HEK293T (cell line): Measurements from ENCODE around the gene FOXP3.

ENCODE experiments used
- CTCF ChIA-PET: fragments of 350-600 bp; formaldehyde crosslinking; extraction: SDS; loops from one replicate; lab custom pipeline; 2021; ENCODE audit warnings: antibody characterized with exemption, inconsistent platforms; lab: Yijun Ruan, JAX
- POLR2A ChIA-PET: fragments of 350-600 bp; formaldehyde crosslinking; extraction: SDS; loops from one replicate; lab custom pipeline; 2020; ENCODE audit warnings: antibody characterized with exemption, inconsistent platforms; lab: Yijun Ruan, JAX
- DNase-seq: peaks from one replicate; pipeline ENCODE4 v3.0.0; 2012; ENCODE audit warnings: mixed read lengths; ENCODE audit errors: extremely low spot score
- ARNT ChIP-seq: fragments of 450-650 bp; IDR thresholded peaks from 2 replicates; pipeline ENCODE4 v1.6.1; 2017; ENCODE audit warnings: mild to moderate bottlenecking
- BHLHE40 ChIP-seq: fragments of 450-650 bp; IDR thresholded peaks from 2 replicates; pipeline ENCODE4 v1.6.1; 2016; ENCODE audit warnings: mild to moderate bottlenecking, moderate library complexity, borderline replicate concordance
- CTBP1 ChIP-seq: fragments of 450-650 bp; IDR thresholded peaks from 2 replicates; pipeline ENCODE4 v1.6.1; 2016; ENCODE audit warnings: borderline replicate concordance
- ELF4 ChIP-seq: fragments of 450-650 bp; IDR thresholded peaks from 2 replicates; pipeline ENCODE4 v1.6.1; 2017; ENCODE audit warnings: antibody characterized with exemption
- FOXA1 ChIP-seq: fragments of 450-650 bp; IDR thresholded peaks from 2 replicates; pipeline ENCODE4 v1.6.1; 2016; ENCODE audit warnings: mild to moderate bottlenecking
- FOXK2 ChIP-seq: fragments of 450-650 bp; IDR thresholded peaks from 2 replicates; pipeline ENCODE4 v1.6.1; 2016; ENCODE audit warnings: mild to moderate bottlenecking
- FOXM1 ChIP-seq: fragments of 450-650 bp; IDR thresholded peaks from 2 replicates; pipeline ENCODE4 v1.6.1; 2017; ENCODE audit warnings: mild to moderate bottlenecking, borderline replicate concordance
- HDGF ChIP-seq: fragments of 450-650 bp; IDR thresholded peaks from 2 replicates; pipeline ENCODE4 v1.6.1; 2017; ENCODE audit warnings: antibody characterized with exemption, borderline replicate concordance
- L3MBTL2 ChIP-seq: fragments of 450-650 bp; conservative IDR thresholded peaks from 2 replicates; pipeline ENCODE4 v1.6.1; 2016; ENCODE audit warnings: mild to moderate bottlenecking
- LEF1 ChIP-seq: fragments of 450-650 bp; IDR thresholded peaks from 2 replicates; pipeline ENCODE4 v1.6.1; 2017; ENCODE audit warnings: mild to moderate bottlenecking, borderline replicate concordance
- NFRKB ChIP-seq: fragments of 450-650 bp; IDR thresholded peaks from 2 replicates; pipeline ENCODE4 v1.6.1; 2016; ENCODE audit warnings: mild to moderate bottlenecking, moderate library complexity
- SP1 ChIP-seq: fragments of 450-650 bp; IDR thresholded peaks from 2 replicates; pipeline ENCODE4 v1.6.1; 2017
- SUZ12 ChIP-seq: fragments of 450-650 bp; IDR thresholded peaks from 2 replicates; pipeline ENCODE4 v1.6.1; 2016; ENCODE audit warnings: mild to moderate bottlenecking
- TARDBP ChIP-seq: fragments of 450-650 bp; IDR thresholded peaks from 2 replicates; pipeline ENCODE4 v1.6.1; 2016
- ZNF384 ChIP-seq: fragments of 450-650 bp; IDR thresholded peaks from 2 replicates; pipeline ENCODE4 v1.6.1; 2016
- TF ChIP-seq, protein P1 (sequence below): fragments of 450-650 bp; IDR thresholded peaks from 2 replicates; pipeline ENCODE4 v1.6.1; 2016

The FOXP3 gene

DNA sequence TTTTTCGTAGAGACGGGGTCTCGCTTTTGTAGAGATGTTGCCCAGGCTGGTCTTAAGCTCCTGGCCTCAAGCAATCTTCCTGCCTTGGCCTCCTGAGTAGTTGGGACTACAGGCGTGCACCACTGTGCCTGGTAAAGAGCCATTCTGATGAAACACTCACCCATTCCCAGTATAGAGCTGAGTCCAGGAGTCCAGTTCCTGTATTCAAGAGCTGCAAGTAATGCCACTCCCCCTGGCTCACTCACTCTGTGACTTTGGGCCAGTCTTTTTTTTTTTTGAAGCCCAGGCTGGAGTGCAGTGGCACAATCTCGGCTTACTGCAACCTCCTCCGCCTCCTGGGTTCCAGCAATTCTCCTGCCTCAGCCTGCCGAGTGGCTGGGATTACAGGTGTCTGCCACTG lies 25.8 kb downstream of the FOXP3 start:
- POLR2A ChIA-PET, result no interaction called here
- DNase-seq, result no peak

DNA sequence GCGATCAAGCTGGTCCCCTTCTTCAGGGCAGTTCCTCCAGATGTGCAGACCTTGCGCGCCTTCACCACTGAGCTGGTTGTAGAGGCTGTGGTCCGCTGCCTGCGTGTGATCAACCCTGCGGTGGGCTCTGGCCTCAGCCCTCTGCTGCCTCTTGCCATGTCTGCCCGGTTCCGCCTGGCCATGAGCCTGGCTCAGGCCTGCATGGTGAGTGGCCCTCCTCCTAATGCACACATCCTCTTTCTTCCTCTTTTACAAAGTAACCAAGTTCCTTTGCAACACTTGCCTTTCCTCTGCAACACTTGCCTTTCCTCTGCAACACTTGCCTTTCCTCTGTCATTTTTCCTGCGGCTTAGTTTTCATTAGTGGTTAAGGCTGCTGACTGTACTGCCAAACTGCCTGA lies 27.4 kb downstream of the FOXP3 start:
- no peak for DNase-seq
- POLR2A ChIA-PET, result no interaction called here

More for the DNA sequence above, 25.8 kb downstream of the FOXP3 start:
- CTCF ChIA-PET, result no interaction called here
- TF ChIP-seq SP1 (no peak), ARNT (no peak), CTBP1 (no peak), TARDBP (no peak), HDGF (no peak), LEF1 (no peak), SUZ12 (no peak)
- TF ChIP-seq, protein P1, sequence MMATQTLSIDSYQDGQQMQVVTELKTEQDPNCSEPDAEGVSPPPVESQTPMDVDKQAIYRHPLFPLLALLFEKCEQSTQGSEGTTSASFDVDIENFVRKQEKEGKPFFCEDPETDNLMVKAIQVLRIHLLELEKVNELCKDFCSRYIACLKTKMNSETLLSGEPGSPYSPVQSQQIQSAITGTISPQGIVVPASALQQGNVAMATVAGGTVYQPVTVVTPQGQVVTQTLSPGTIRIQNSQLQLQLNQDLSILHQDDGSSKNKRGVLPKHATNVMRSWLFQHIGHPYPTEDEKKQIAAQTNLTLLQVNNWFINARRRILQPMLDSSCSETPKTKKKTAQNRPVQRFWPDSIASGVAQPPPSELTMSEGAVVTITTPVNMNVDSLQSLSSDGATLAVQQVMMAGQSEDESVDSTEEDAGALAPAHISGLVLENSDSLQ, result no peak

DNA sequence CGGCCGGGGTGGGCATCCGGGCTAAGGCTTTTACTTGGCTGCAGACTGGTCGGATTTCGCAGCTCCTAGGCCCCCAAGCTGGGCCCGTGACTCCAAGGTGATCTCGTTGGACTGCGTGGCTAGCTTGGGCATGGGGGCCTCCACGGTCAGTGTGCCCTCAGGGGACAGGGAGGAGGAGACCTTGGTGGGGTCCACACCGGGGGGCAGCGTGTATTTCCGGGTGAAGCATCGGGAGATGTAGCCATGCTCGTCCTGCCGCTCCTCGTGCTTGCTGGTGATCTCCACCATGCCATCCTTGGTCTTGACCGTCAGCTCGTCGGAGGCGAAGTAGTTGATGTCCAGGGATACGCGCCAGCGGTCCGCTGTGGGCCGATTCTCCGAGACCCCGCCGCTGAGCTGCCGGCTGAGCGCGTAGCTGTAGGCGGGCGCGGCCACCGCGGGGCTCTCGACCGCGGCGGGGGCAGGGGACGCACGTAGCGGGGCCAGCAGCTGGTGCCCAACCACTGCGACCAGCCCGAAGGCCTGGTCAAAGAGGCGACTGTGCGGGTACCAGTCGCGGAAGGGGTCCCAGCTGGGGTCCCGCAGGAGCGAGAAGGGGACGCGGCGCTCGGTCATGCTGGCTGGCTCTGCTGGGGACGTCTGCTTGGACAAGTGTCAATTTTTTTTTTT lies 30.5 kb downstream of the FOXP3 start:
- POLR2A ChIA-PET, result no interaction called here
- no peak for DNase-seq
- CTCF ChIA-PET, result no interaction called here
- TF ChIP-seq NFRKB (no peak), TARDBP (no peak), FOXM1 (no peak)

More for the DNA sequence above, 27.4 kb downstream of the FOXP3 start:
- CTCF ChIA-PET, result no interaction called here
- TF ChIP-seq, protein P1, result no peak
- no peak for TF ChIP-seq SP1
- TF ChIP-seq FOXA1, result no peak
- TF ChIP-seq HDGF, result no peak
- no peak for TF ChIP-seq FOXM1
- TF ChIP-seq FOXK2, result no peak

DNA sequence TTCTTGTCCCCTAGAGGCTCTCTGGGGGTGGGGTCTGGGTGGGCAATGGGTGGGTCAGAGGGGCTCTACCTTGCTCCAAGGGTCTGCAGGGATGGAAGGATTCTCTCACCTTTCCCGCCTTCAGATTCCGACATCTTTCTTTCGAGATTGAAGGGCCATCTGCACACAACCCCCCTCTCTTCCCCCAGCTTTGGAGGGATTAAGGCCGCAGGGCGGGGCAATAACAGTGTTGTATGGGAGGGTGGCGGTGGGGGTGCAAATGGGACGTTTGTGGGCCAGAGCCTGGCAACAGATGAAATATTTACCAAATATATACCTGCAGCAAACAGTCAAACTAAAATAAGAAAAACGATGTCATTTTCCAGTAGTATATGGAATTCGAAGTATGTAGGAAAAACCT lies 31.3 kb downstream of the FOXP3 start, which contains the start of gene CACNA1F:
CACNA1F (minus strand) TSS at position 165 of the 400 bp plus-strand sequence; CDS start at position 134, 31 bp downstream.
- ChIA-PET POLR2A (interaction anchor here (1.3 kb wide), 1 partner anchor 40 kb away, joined by 3 read pairs; no protein-coding TSS in a partner anchor), CTCF (no interaction called here)
- no peak for TF ChIP-seq ELF4
- no peak for TF ChIP-seq SP1
- no peak for TF ChIP-seq HDGF
- TF ChIP-seq L3MBTL2, result no peak
- DNase-seq, result no peak

DNA sequence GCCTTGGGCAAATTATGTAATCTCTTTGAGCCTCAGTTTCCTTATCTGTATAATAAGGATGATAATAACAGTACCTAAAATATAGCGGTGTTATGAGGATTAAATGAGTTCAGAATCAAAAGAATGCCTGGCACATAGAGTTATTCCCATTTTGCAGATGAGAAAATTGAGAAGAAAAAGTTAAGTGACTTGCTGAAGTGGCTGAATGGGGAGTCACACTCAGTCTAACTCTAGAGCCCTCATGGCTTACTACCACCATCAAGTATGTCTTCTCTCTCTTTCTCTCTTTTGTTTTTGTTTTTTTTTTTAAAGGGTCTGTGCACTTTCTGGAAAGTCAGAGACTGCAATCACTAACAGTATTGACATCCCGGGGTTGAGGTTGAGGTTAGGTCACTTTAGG lies 32.0 kb downstream of the FOXP3 start:
- DNase-seq, result no peak
- ChIA-PET POLR2A (interaction anchor here (1.3 kb wide), 1 partner anchor 40 kb away, joined by 3 read pairs; no protein-coding TSS in a partner anchor), CTCF (no interaction called here)
- TF ChIP-seq FOXA1 (no peak), ARNT (no peak), NFRKB (no peak), L3MBTL2 (no peak), SUZ12 (no peak), LEF1 (no peak), FOXK2 (no peak), FOXM1 (no peak), TARDBP (no peak), HDGF (no peak), SP1 (no peak), ZNF384 (no peak), ELF4 (no peak), CTBP1 (no peak)
- TF ChIP-seq, protein P1, result no peak

DNA sequence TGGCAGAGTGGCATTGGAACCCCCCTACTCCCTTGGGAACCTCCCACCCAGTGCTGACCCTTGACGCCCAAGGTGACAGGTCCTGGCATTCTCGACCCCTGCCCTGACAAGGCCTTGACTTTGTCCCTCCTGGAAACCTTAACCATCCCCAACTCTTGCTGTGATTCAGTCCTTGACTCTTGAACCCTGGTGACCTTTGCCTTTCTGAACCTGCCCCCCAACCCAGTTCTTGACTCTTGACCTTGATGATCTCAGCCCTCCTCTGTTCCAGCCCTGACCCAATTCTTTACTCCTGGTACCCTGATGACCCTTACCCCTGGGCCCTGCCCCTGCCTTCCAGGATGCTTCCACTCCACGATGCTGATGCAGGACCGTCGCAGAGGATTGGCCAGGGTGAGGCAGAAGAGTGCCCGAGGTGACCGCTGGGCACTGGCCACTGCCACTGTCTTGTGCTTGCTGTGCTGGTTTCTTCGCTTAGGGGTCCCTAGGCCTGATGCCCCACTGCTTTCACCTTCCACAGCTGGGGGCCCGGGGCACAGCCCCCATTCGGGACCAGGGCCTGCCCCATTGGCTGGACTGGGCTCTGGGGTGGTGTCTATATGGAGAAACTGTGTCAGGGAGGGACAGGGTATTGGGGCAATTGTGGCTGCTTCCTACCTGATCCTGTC lies 33.0 kb downstream of the FOXP3 start:
- TF ChIP-seq L3MBTL2, result no peak
- no peak for TF ChIP-seq ARNT
- no peak for TF ChIP-seq CTBP1
- no peak for TF ChIP-seq HDGF
- TF ChIP-seq ELF4, result no peak
- TF ChIP-seq FOXM1, result no peak
- TF ChIP-seq, protein P1, result no peak
- TF ChIP-seq BHLHE40, result no peak
- TF ChIP-seq LEF1, result no peak
- no peak for TF ChIP-seq SUZ12
- no peak for TF ChIP-seq ZNF384
- TF ChIP-seq NFRKB, result no peak
- TF ChIP-seq SP1, result no peak
- TF ChIP-seq FOXK2, result no peak
- no peak for TF ChIP-seq TARDBP
- no peak for TF ChIP-seq FOXA1
- POLR2A ChIA-PET, result no interaction called here
- CTCF ChIA-PET, result no interaction called here
- DNase-seq, result no peak
